Mesendoderm (in vitro differentiated cells): ENCODE measurements around the gene ELOB.

Experiments used
- DNase-seq: peaks from one replicate; pipeline ENCODE4 v3.0.0; 2013
- H2AK5ac ChIP-seq: 2 replicates; pipeline ENCODE4 v1.6.1; 2013; ENCODE audit warnings: low read length, inconsistent platforms
- H2BK120ac ChIP-seq: 2 replicates; pipeline ENCODE4 v1.6.1; 2013; ENCODE audit warnings: low read depth, mild to moderate bottlenecking, low read length, moderate library complexity, mixed read lengths
- H2BK15ac ChIP-seq: replicated peaks from 2 replicates; pipeline ENCODE4 v1.6.1; 2013; ENCODE audit warnings: low read depth, mild to moderate bottlenecking, moderate library complexity
- H2BK5ac ChIP-seq: 2 replicates; pipeline ENCODE4 v1.6.1; 2013; ENCODE audit warnings: low read length, inconsistent platforms
- H3K18ac ChIP-seq: 2 replicates; pipeline ENCODE4 v1.6.1; 2013; ENCODE audit warnings: mild to moderate bottlenecking, low read length, mixed read lengths
- H3K23ac ChIP-seq: one replicate; pipeline ENCODE4 v1.6.1; 2013; ENCODE audit warnings: low read length
- H3K27ac ChIP-seq: 2 replicates; pipeline ENCODE4 v1.5.1; 2013; ENCODE audit warnings: low read depth, mild to moderate bottlenecking, inconsistent platforms, low read length, moderate library complexity
- H3K27me3 ChIP-seq: 2 replicates; pipeline ENCODE4 v1.6.1; 2013; ENCODE audit warnings: low read length, control low read depth, mild to moderate bottlenecking, inconsistent platforms; ENCODE audit not compliant: insufficient read depth, poor library complexity
- H3K36me3 ChIP-seq: 2 replicates; pipeline ENCODE4 v1.6.1; 2013; ENCODE audit warnings: low read length, inconsistent platforms; ENCODE audit not compliant: control insufficient read depth, insufficient read depth
- H3K4ac ChIP-seq: one replicate; pipeline ENCODE4 v1.6.1; 2013; ENCODE audit warnings: low read depth, mild to moderate bottlenecking, low read length, moderate library complexity
- H3K4me1 ChIP-seq: 2 replicates; pipeline ENCODE4 v1.6.1; 2013; ENCODE audit warnings: low read depth, low read length, inconsistent platforms; ENCODE audit not compliant: control insufficient read depth
- H3K4me2 ChIP-seq: 2 replicates; pipeline ENCODE4 v1.6.1; 2013; ENCODE audit warnings: low read length
- H3K4me3 ChIP-seq: 2 replicates; pipeline ENCODE4 v1.5.1; 2013; ENCODE audit warnings: mild to moderate bottlenecking, low read length
- H3K56ac ChIP-seq: one replicate; pipeline ENCODE4 v1.6.1; 2013; ENCODE audit warnings: low read length
- H3K79me1 ChIP-seq: 2 replicates; pipeline ENCODE4 v1.6.1; 2013; ENCODE audit warnings: low read length, inconsistent platforms
- H3K79me2 ChIP-seq: 2 replicates; pipeline ENCODE4 v1.6.1; 2013; ENCODE audit warnings: mild to moderate bottlenecking, low read length; ENCODE audit not compliant: control insufficient read depth, insufficient read depth
- H3K9ac ChIP-seq: 2 replicates; pipeline ENCODE4 v1.6.1; 2013; ENCODE audit warnings: low read length, inconsistent platforms
- H4K5ac ChIP-seq: one replicate; pipeline ENCODE4 v1.6.1; 2013; ENCODE audit warnings: low read length
- H4K8ac ChIP-seq: one replicate; pipeline ENCODE4 v1.6.1; 2013; ENCODE audit warnings: low read depth, mild to moderate bottlenecking, control low read depth, low read length, moderate library complexity
- WGBS: extraction: QIAGEN DNeasy Blood & Tissue Kit; methylation state at CpG from one replicate; pipeline ENCODE4 v1.1.7; 2013; ENCODE audit warnings: low lambda C conversion rate, missing lambda C conversion rate; ENCODE audit not compliant: insufficient coverage; ENCODE audit errors: extremely low coverage; 5-methylcytosine and 5-hydroxymethylcytosine counted together

The ELOB gene

DNA sequence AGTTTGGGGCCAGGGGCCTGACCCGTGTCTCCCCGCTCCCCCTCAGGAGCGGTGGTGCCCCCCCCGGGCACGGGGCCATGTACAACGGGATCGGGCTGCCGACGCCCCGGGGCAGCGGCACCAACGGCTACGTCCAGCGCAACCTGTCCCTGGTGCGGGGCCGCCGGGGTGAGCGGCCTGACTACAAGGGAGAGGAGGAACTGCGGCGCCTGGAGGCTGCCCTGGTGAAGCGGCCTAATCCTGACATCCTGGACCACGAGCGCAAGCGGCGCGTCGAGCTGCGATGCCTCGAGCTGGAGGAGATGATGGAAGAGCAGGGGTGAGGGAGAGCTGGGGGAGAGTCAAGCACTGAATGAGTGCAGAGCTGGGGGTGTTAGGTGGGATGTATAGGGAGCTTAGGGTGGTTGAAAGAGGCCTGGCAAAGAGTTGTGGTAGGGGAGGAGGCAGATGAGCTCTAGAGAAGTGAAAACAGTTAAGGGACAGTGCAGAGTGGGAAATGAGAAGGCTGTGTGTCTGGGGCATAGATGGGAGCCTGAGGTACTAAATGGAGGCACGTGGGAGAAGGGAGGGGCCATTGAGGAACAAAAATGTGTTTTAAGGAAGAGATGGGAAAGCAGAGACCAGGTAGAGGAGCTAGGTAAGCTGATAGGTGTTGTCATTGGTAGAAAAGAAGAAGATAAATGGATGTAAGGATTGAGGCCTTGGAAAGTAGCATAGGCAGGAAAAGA, 20.6 kb downstream of the ELOB start:
- peaks cover 75% of the 10 kb centered on the region for H3K79me2 ChIP-seq
- H2BK5ac ChIP-seq: no peak overlapping the region
- H3K56ac ChIP-seq: peak overlapping the region; percentile 46
- H3K4me3 ChIP-seq: no peak overlapping the region
- H3K4me1 ChIP-seq: peaks cover 8% of the 10 kb centered on the region
- H4K8ac ChIP-seq: no peak overlapping the region
- H3K18ac ChIP-seq: no peak overlapping the region
- H3K4ac ChIP-seq: no peak overlapping the region
- no peak overlapping the region for H2AK5ac ChIP-seq
- no peak overlapping the region for H3K27ac ChIP-seq
- no peak overlapping the region for H3K4me2 ChIP-seq
- peak overlapping the region; percentile 43 for H3K9ac ChIP-seq
- H2BK120ac ChIP-seq: no peak overlapping the region
- no CpG with 5 or more reads among the region's 30 CpGs for WGBS
- DNase-seq: no peak
- H3K27me3 ChIP-seq: no peaks in the 10 kb centered on the region
- peaks cover 29% of the 10 kb centered on the region for H3K36me3 ChIP-seq
- peak overlapping the region; percentile 97 for H3K23ac ChIP-seq
- no peak overlapping the region for H2BK15ac ChIP-seq
- H3K79me1 ChIP-seq: peaks cover 21% of the 10 kb centered on the region
- no peak overlapping the region for H4K5ac ChIP-seq

DNA sequence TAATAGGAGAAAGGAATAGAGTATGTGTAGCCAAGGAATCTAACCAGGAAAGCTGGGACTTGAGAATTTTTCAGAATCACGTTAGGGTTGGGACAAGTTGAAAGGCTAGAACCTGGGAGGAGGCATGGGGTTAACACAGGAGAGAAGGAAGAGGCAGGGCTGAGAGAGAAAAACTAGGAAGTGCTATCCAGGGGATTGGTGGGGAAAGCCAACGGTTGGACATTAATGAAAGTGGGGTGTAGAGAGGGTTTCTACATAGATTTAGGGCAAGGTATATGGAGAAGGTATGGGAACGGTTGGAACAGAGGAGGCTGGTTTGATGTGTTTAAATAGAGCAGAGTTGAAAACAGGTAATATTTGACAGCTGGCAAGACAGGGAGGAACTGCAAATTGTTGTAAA, 21.9 kb downstream of the ELOB start:
- Histone ChIP-seq H4K5ac (no peak overlapping the region), H3K23ac (no peak overlapping the region), H3K27me3 (no peaks in the 10 kb centered on the region), H2BK120ac (no peak overlapping the region), H3K18ac (no peak overlapping the region), H4K8ac (no peak overlapping the region), H3K4me2 (peak overlapping the region; percentile 23), H3K4ac (no peak overlapping the region), H3K9ac (peak overlapping the region; percentile 37), H3K56ac (peak overlapping the region; percentile 65), H3K4me3 (no peak overlapping the region), H3K36me3 (peaks cover 25% of the 10 kb centered on the region), H2BK5ac (no peak overlapping the region), H3K79me2 (peaks cover 71% of the 10 kb centered on the region), H3K4me1 (peaks cover 11% of the 10 kb centered on the region), H2AK5ac (no peak overlapping the region), H3K27ac (no peak overlapping the region), H2BK15ac (no peak overlapping the region), H3K79me1 (peaks cover 21% of the 10 kb centered on the region)
- DNase-seq: no peak
- WGBS: 100% methylated on average over 1 of the region's 3 CpGs

DNA sequence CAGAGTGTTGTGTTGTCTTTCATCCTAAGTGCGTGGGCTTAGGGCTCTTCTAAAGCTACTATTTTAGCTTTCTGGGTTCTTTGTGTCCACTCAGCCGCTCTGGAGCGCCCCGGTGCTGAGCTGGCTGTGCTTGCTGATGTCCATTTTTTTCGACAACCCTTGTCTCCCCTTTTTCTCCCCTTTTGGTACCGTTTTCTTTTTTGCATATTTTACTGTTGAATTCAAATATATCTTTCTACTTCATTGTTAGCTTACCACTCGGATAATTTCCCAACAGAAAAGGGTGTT, 23.4 kb downstream of the ELOB start:
- WGBS: no CpG with 5 or more reads among the region's 7 CpGs
- H3K18ac ChIP-seq: no peak overlapping the region
- peak overlapping the region; percentile 89 for H3K4me3 ChIP-seq
- peak overlapping the region; percentile 100 for H3K9ac ChIP-seq
- H2BK15ac ChIP-seq: no peak overlapping the region
- H3K36me3 ChIP-seq: peaks cover 11% of the 10 kb centered on the region
- H4K5ac ChIP-seq: no peak overlapping the region
- H2BK120ac ChIP-seq: no peak overlapping the region
- peak overlapping the region; percentile 100 for H3K27ac ChIP-seq
- no peaks in the 10 kb centered on the region for H3K27me3 ChIP-seq
- peaks cover 11% of the 10 kb centered on the region for H3K4me1 ChIP-seq
- H3K23ac ChIP-seq: peak overlapping the region; percentile 3
- peaks cover 57% of the 10 kb centered on the region for H3K79me2 ChIP-seq
- H3K4ac ChIP-seq: no peak overlapping the region
- H3K79me1 ChIP-seq: peaks cover 10% of the 10 kb centered on the region
- DNase-seq: no peak
- no peak overlapping the region for H4K8ac ChIP-seq
- peak overlapping the region; percentile 100 for H3K56ac ChIP-seq
- H2AK5ac ChIP-seq: no peak overlapping the region
- H2BK5ac ChIP-seq: peak overlapping the region; percentile 58
- peak overlapping the region; percentile 83 for H3K4me2 ChIP-seq

DNA sequence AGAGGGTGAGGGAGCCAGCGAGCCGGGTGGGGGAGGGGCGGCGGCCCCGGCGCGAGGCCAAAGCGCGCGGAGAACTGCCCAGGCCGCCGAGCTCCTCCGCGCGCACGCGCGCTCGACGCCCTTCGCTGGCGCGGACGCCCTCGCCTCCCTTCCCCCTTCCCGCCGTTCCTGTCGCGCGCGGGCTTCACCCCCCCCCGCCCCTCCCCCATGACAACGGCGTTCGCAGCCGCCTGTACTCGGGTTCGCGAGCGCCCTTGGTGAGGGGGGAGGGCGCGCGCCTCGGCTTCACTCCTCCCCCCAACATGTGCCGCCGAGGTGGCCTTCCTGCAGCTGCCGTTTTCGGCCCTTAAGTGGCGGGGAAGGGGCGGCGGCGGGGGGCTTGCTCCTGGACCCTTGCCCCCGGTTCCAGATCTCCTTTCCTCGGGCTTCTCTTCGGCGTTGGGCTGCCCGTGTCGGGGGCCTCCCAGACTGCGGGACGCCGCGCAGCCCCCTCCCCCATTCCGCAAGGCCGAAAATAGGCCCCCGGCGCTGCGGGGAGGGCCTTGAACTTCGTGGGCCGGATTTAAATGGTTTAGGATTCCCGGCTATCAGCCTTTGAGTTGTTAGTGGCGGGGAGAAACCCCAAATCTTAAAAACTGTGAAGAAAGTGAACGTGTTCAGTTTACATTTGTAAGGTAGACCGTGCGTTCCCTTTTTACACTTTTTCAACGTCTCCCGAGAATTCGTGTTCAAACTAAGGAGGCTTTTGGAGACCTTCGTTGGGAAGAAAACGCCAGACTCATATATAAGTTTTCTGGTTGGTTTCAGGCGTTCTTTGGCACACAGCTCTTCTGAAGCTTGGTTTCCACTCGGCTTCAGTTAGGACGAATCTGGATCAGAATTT, 24.0 kb downstream of the ELOB start:
- peak overlapping the region; percentile 58 for H2BK5ac ChIP-seq
- H3K36me3 ChIP-seq: peaks cover 8% of the 10 kb centered on the region
- peak overlapping the region; percentile 30 for H2AK5ac ChIP-seq
- H4K8ac ChIP-seq: peak overlapping the region; percentile 77
- peaks cover 52% of the 10 kb centered on the region for H3K79me2 ChIP-seq
- peak overlapping the region; percentile 97 for H3K18ac ChIP-seq
- H3K4ac ChIP-seq: peak overlapping the region; percentile 89
- no CpG with 5 or more reads among the region's 82 CpGs for WGBS
- peak overlapping the region; percentile 100 for H3K9ac ChIP-seq
- H3K27ac ChIP-seq: peak overlapping the region; percentile 100
- peak overlapping the region; percentile 47 for H2BK120ac ChIP-seq
- no peak overlapping the region for H4K5ac ChIP-seq
- H3K4me1 ChIP-seq: peaks cover 11% of the 10 kb centered on the region
- no peaks in the 10 kb centered on the region for H3K27me3 ChIP-seq
- H3K23ac ChIP-seq: peak overlapping the region; percentile 3
- H3K4me2 ChIP-seq: peak overlapping the region; percentile 83
- peaks cover 8% of the 10 kb centered on the region for H3K79me1 ChIP-seq
- H3K4me3 ChIP-seq: peak overlapping the region; percentile 89
- no peak overlapping the region for H2BK15ac ChIP-seq
- H3K56ac ChIP-seq: peak overlapping the region; percentile 100
- peak; percentile 88 for DNase-seq

DNA sequence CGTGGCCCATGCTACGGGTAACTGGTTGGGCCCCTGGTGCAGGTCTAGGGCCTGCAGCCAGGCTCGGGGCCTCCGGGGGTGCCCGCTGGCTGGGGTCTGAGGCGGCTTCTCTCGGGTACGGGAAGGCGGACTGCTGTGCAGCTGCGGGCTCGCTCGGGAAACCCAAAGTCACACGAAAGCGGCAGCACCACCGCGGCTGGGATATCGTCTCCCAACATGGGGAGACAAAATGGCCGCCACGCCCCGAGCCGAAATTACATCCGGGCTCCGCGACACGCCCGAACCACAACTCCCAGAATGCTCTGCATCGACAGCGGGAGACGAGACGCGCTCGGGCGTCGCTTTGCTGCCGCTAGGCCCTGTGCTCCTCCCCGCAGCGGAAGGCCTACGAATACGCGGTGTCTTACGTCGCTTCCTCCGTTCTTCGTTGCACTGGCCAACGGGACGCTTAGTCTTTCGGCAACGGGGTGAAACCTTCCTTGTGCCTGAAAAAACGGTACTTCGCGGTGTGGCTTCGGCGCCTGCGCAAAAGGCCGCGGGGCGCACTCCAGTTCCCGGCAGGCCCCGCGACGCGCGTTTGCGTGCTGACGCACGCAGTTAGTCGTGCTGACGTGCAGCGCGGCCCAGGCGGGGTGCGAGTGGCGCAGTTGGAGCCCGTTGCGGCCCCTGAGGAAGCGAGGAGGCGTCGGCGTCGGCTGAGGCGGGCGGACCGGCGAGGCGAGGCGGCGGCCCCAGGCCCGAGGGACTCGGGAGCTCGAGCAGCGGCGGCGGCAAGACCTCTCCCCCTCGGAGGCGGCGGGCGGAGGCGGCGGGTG, 24.8 kb downstream of the ELOB start, which contains the start of gene SRRM2:
TSS of gene SRRM2 (plus strand) at position 604 of the 815 bp plus-strand sequence. CDS start 3,727 bp downstream, outside the sequence.
- H3K23ac ChIP-seq: peak within 1 kb of the TSS; percentile 99
- DNase-seq: peak; percentile 98
- peak within 1 kb of the TSS; percentile 98 for H2AK5ac ChIP-seq
- peak within 1 kb of the TSS; percentile 89 for H3K4ac ChIP-seq
- no peaks in the 10 kb centered on the region for H3K27me3 ChIP-seq
- H3K27ac ChIP-seq: peak within 1 kb of the TSS; percentile 100
- peak within 1 kb of the TSS; percentile 97 for H3K18ac ChIP-seq
- H3K4me2 ChIP-seq: peak within 1 kb of the TSS; percentile 94
- no peak within 1 kb of the TSS for H2BK15ac ChIP-seq
- no CpG with 5 or more reads among the region's 99 CpGs for WGBS
- peak within 1 kb of the TSS; percentile 95 for H3K4me3 ChIP-seq
- peaks cover 43% of the 10 kb centered on the region for H3K79me2 ChIP-seq
- peak within 1 kb of the TSS; percentile 47 for H2BK120ac ChIP-seq
- peak within 1 kb of the TSS; percentile 100 for H3K9ac ChIP-seq
- H4K5ac ChIP-seq: peak within 1 kb of the TSS; percentile 99
- peaks cover 3% of the 10 kb centered on the region for H3K36me3 ChIP-seq
- H3K79me1 ChIP-seq: peaks cover under 1% of the 10 kb centered on the region
- H2BK5ac ChIP-seq: peak within 1 kb of the TSS; percentile 100
- H3K4me1 ChIP-seq: peaks cover 11% of the 10 kb centered on the region
- H3K56ac ChIP-seq: peak within 1 kb of the TSS; percentile 100
- H4K8ac ChIP-seq: peak within 1 kb of the TSS; percentile 90
